COLO668 (cell line): ENCODE results near the gene RBBP4.
"Not testable (repeated sequence)": the region's sequence is repeated elsewhere in the genome, so short reads cannot be mapped to it uniquely, and the experiment has no call there.

Experiments
- DNase-seq: peaks from one replicate; lab custom pipeline; 2025; ENCODE audit not compliant: unreplicated experiment; lab: John Stamatoyannopoulos, UW

Gene RBBP4

DNA sequence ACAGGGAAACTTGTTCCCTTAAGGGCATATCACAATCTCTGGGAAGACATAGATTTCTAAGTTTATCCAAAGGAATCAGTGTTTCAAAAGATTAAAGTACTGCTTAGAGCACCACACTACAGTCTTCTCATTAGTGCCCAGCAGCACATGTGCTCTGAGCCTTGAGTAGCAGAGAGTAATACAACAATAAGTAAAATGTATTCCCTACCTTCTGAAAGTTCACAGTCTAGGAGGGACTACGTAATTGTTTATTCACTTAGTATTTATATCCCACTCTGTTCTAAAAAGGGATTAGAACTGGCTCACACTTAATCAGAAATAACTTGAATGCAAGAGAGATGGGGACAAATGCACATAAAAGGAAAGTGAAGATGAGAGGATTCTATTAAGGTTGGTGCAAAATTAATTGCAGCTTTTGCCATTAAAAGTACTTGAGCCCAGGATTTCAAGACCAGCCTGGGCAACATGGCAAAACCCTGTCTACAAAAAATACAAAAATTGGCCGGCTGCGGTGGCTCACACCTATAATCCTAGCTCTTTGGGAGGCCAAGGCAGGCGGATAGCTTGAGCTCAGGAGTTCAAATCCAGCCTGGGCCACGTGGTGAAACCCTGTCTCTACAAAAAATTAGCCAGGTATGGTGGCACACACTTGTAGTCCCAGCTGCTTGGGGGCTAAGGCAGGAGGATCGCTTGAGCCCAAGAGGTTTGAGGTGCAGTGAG lies 42.6 kb downstream of the RBBP4 start:
- no peak for DNase-seq

DNA sequence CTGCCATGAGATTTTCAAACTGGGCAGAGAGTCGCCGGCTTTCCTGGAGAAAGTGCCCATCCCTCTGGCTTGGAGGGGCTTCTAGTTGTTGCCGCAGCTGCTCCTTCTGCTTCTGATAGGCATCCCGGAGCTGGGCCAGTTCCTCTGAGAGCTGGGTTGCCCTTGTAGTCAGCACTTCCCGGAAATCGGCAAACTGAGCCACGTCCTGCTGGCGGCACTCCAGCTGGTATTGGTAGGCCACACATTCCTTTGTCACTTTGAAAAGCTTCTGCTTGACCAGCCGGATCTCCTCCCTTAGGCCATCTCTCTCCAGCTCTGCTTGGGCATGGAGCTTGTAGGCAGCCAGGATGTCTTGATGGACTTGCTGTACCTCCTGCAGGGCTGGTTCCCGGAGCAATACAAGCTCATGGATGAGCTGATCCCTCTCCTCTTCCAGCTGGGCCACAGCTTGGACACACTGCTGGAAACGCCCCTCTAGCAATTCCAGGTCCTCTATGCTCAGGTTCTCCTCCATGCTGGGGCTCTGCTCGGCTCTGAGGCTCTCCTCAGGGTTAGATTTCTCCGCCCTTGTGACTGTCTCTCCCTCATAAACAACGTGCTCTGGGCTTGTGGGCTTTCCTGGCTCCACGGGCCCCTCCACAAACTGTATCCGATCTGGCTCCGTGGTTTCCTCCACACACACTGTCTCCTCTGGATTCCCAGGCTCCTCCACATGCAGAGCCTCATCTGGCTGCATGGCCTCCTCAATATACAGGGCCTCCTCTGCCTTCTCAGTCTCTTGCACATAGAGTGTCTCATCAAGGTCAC lies 44.3 kb downstream of the RBBP4 start:
- DNase-seq = peak; percentile 51

DNA sequence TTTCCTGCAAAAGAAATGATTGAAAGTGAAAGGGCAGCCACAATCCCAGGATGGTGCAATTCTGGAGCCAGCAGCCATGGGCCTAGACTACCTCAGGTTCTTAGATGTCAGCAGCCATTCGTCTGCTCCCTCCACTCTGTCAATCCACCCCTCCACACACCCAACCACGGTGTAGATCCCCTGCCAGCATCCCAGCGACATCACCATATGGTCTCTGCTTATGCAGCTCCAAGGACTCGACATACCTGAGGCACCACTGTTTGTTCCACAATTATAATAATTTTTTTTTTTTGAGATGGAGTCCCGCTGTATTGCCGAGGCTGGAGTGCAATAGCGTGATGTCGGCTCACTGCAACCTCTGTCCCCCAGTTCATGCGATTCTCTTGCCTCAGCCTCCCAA lies 45.0 kb downstream of the RBBP4 start:
- no peak for DNase-seq

DNA sequence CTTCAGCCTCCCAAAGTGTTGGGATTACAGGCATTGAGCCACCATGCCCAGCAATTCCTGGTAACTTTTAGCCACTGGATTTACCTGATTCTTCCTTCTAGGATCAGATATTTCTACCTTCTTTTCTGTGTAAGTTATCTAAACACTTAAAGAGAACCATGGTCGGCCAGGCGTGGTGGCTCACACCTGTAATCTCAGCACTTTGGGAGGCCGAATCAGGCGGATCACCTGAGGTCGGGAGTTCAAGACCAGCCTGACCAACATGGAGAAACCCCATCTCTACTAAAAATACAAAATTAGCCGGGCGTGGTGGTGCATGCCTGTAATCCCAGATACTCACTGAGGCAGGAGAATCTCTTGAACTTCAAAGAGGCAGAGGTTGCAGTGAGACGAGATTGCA lies 46.0 kb downstream of the RBBP4 start:
- not testable (repeated sequence) for DNase-seq

DNA sequence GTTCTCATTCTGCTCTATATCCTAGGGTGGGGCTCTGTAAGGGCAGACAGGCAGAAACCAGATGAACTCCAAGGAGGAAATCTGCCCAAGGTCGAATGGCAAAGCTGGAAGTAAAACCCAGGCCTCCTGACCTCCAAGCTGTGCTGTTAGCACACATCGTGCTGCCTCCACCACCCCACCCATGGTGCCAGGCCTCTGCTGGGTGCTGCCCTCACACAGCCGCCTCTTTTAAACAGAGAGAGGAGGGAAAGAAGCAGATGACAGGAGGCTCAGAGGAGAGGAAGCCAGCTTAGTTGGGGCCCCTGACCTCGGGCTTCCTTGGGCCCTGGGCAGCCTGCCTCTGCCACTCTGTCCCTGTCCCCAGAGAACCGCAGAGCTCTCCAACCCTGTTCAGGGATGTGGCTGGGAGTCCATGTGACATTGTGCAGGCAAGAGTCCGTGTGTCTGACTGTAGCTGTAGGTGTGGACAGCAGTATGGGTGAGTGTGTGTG lies 50.5 kb downstream of the RBBP4 start:
- no peak for DNase-seq

DNA sequence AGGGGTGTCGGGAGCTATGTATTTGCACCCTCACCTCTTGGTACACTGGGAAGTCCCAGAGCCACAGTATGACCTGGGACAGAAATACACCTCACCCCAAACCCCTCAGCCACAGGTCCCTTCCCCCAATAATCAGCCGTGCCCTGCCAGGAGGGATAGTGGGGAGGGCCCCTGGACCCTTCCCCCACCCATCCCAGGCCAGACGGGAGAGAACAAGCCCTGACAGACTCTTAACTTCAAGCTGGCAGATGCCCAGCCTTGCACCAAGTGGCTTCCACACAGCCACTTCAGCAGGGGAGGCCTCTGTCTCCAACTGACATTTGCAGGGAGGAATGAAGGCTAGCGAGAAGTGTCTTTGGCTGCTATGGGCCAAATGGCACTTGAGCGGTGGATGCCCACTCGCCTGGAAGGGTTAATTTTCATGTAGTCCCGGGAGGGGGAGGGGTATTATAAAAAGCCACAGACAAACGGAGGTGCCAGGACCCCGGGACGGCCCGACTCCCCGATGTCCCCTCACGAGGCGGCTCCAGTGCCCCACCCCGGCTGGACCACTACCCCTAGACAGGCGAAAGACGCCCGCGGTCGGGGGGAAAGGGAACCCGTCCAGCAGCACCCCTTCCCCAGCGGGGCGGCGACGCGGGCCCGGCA lies 51.1 kb downstream of the RBBP4 start:
- DNase-seq = no peak

DNA sequence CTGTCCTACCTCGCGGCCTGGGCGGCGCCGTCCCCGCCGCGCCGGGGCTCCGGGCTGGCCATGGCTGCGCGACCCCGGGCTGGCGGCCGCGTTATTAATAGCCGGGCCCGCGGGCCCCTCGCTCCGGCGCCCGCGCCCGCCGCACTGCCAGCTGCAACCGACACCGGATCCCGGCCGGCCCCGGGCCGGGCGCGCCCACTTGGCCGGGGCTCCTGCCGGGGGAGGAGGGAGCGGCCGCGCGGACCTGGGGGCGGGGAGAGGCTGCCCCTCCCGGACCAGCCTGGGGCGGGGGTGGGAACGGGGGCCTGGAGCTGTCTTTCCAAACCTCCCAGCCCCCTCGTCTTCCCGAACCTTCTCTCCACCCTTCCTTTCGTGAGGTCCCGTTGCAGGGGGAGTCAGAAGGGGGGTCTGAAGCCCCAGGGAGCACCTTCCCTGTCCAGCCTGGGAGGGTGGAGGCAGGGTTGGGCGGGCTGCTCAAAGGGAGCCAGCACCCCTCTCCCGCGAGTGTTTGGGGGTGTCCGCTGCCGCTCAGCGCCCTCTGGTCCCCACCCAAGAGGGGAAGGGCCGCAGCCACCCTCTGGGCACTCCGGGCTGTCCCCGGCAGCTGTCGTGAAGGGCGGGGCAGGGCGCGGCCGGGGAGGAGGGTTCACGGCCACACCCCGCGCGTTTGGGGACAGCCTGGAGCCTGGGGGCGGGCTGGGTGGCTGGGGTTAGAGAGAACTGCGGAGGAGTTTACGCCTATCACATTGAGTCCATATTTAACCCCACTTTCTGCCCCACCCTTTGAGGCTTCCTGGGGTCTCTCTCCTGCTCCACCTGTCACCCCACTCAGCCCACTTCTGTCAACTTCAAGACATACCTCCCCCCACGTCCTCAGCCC lies 51.8 kb downstream of the RBBP4 start, which contains the start of gene SYNC:
Gene SYNC (minus strand): TSS at position 172 of the 880 bp plus-strand sequence. CDS start 110 bp downstream, at position 62.
- DNase-seq = peak; percentile 60

DNA sequence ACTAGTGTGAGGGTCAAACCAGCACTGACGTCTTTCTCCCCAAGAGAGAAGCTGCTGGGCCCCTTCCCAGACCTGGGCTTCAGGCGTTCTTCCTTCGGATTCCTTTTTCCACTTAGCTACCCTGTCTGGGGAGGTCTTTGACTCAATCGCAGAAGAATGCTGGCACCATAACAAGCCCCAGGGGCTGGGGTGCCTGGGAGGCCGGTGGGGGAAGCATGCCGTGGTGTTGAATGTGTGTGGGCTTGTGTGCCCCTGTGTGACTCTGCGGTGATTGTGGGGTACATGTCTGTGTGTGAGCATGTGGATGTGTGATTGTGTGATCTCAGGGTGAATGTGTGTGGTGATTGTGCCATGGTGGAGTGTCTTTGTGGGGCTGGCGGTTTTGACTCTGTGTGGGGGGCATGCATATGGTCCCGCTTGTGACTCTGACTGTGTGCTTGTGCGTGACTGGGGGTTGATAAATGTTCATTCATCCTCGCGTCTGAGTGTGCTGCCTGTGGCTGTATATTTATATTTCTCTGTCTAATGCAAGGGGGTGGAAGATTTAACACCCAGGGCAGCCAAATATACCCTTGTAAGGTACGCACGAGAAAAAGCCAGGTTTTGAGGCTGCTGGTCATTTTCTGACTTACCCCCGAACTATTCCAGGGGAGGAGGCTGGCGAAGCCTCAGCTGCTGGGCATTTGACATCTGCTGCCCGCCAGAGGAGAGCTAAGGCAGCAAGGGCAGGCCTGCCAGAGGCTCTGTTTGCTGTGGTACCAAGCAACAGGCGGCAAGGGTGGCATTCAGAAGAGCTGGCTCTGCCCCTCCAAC lies 52.7 kb downstream of the RBBP4 start:
- no peak for DNase-seq

DNA sequence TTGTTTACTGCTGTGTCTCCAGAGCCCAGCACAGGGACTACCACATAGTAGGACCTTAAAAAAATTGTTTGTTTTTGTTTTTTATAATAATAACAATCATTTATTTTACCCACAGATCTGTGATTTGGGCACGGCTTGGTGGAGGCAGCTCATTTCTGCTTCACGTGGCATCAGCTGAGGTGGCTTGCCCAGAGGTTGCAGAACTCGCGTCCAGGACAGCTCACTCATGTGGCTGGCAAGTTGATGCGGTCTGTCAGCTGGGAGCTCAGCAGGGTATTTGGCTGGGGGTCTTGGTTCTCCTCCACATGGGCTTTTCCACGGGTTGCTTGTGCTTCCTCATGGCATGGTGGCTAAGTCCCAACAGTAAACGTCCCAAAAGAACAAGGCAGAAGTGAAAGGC lies 54.5 kb downstream of the RBBP4 start:
- no peak for DNase-seq

DNA sequence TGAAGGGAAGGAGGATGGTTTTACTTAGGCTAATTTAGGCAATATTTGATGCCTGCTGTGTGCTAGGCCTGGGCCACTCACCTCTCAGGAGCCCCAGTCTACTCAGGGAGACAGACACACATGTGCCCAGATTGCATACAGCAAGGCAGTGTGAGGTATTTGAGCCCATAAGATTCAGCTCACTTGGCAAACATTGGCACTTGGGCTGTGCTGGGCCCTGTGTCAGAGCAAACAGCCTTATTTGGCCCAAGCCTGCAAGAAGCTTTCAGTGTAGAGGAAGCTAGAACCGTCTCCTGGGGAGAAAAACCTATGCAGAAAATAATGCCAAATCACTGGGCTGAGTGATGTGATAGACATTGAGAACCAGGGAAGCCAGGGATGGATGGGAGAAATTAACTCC lies 55.5 kb downstream of the RBBP4 start:
- no peak for DNase-seq

DNA sequence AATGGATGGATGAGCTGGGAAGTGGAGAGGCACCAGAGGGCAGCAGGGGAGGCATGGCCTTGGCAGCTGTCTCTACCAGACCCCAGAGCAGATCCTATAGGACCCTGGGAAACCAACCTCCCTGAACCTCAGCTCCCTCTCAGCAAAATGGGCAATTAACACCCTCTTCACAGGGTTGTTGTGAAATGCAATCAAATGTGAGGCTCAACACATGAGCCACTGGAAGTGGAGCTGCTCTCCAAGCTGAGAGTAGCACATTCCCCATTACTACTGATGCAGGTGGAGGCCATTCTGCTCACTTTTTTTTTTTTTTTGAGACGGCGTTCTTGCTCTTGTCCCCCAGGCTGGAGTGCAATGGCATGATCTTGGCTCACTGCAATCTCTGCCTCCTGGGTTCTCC lies 58.1 kb downstream of the RBBP4 start:
- no peak for DNase-seq

DNA sequence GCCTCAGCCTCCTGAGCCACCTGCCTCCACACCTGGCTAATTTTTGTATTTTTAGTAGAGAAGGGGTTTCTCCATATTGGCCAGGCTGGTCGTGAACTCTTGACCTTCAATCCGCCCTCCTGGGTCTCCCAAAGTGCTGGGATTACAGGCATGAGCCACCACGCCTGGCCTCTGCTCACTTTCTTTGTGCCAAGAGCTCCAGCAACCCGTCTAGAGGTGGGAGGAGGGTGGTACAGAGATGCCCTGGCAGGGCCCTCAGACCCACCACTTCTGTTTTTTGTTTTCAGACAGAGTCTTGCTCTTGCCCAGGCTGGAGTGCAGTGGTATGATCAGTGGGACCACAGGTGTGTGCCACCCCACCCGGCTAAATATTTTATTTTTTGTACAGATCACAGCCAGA lies 58.5 kb downstream of the RBBP4 start:
- DNase-seq = no peak

DNA sequence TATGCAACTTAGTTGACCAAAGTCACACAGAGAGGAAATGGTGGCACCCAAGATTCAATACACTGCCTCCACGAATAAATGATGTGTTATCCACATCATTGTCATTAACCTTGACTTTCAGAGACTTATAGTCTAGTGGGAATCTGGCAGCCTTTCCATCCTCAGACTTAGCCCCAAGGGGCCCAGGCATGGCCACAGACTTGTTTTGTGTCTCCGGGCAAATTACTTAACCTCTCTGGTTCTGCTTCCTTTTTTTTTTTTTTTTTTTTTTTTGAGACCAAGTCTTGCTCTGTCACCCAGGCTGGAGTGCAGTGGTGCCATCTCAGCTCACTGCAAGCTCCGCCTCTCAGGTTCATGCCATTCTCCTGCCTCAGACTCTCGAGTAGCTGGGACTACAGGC lies 60.2 kb downstream of the RBBP4 start:
- not testable (repeated sequence) for DNase-seq

DNA sequence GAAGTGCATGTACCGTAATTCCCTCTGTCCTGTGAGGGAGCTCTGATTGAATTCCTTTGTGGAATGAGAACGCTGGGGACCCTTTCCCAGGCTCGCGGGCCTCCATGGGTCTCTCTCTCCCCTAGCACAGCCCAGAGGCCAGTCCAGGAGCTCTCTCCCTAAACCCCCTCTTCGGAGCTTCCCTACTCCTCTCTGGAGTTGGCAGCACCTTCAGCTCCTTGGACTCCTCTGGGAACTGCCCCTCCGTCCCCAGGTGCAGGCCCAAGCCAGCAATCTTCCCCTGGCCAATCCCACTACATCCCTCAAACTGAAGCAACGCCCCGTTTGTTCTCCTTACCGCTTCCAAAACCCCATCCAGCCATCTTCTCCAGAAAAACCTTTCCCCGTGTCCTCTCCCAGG lies 62.1 kb downstream of the RBBP4 start:
- DNase-seq = no peak

DNA sequence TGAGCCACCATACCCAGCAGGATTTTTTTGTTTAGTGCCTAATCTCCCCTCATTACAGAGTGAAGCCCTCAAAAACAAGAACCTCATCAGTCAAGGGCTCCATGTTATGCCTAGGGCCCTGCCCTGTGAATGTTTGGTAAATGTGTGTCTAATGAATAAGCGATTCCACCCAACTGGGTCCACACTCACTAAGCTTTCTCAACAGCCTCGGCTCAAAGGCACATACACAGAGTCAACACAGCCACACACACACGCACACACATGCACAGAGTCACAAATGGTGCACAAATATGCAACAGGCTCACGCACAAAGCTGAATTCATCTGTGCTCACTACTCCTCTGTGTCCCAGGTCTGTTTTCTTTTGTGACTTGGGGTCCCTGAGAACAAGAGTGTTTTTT lies 63.3 kb downstream of the RBBP4 start:
- no peak for DNase-seq

DNA sequence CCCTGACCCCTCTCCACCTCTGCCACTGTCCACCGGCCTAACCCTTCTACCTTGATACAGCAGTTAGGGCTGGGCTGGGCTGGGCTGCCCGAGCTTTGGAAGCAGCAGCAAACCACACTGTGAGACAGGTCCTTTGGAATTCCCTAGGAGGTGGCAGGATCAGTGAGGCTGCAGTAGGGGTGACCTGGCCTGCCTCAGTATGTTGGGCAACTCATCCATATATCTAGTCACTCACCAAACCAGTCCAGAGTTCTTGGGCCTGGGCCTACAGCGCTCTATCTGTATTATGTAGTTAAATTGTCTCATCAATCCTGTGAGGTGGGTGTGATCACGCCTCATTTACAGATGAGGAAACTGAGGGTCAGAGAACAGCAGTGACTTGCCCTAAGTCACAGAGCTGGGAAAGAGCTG lies 64.9 kb downstream of the RBBP4 start:
- no peak for DNase-seq

DNA sequence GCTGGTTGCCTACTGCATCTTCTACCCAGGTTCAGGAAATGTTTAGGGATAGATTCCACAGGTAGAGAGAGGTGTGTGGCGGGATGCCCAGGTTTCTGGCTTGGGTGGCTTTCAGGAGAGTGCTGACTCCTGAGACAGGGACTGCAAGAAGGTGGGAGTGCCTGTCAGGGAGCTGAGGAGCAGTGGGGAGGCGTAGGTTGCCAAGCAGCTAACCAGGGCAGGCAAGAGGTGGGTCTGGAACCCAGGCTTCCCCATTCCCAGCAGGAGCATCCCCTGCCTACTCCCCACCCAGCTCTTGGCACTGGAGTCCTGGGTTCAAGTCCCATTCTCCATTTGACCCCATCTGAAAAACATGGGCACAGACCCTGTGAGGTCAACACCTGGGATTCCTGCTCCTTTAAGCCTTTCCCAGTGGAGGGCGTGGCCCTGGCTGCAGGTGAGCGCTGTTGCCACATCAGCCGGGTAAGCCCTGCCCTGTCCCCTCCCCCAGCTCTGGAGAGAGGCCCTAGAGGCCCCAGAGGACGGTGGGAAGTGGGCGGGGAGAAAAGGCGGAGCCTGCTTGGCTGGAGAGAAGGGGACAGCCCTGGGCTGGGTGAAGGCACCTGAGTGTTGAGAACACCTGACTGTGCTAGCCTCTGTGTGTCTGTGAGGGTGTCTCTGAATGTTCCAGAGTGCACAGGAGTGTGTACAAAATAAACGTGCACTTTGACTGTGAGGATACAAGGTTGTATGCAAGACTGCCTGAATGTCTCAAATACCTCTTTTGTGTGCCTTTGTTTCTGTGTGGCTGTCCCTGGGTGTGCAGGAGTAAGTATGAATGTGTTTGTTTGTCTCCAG lies 65.5 kb downstream of the RBBP4 start:
- peak; percentile 100 for DNase-seq

DNA sequence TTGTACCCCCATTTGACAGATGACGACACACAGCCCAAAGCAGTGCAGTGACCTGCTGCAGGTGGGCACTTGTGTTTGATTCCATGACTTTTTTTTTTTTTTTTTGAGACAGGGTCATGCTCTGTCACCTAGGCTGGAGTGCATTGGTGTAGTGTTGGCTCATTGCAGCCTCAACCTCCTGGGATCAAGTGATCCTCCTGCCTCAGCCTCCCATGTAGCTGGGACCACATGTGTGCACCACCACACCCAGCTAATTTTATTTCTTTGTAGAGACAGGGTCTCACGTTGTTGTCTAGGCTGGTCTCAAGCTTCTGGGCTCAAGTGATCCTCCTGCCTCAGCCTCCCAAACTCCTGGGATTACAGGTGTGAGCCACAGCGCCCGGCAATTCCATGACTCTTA lies 66.5 kb downstream of the RBBP4 start:
- DNase-seq = no peak

DNA sequence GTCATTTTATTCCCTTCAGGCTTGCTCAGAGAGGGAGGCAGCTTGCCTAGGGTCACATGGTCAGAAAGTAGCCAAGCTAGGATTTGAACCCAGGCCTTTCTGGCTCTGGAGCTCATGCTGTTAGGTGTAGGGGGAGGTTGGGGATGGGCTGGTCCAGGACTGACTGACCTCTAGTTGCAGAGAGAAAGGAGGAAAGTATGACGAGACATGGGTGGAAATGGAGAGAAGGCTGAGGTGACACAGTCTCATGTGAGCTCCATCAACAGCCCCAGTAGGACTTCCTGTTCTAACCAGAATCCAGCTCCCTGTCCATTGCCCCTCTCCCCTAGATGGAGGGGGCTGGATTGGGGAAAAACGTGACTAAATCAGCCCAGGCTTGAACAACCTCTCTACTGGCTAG lies 67.0 kb downstream of the RBBP4 start:
- DNase-seq = no peak
